Activated CD4-positive, CD25-positive, alpha-beta regulatory T cell treated with anti-CD3 and anti-CD28 coated beads, Interleukin-2, amount 50 U/mL, for 24 hours (primary cell): Measurements from ENCODE around the gene PTPRQ.

ENCODE experiments used
- ATAC-seq, 2 donors: fragments of 150-1000 bp; cut with Tn5 transposase; one replicate each; pipeline ENCODE4 v1.10.0; 2021; ENCODE audit warnings: mild to moderate bottlenecking in 1 of 2, moderate library complexity in 1 of 2

The PTPRQ gene

DNA sequence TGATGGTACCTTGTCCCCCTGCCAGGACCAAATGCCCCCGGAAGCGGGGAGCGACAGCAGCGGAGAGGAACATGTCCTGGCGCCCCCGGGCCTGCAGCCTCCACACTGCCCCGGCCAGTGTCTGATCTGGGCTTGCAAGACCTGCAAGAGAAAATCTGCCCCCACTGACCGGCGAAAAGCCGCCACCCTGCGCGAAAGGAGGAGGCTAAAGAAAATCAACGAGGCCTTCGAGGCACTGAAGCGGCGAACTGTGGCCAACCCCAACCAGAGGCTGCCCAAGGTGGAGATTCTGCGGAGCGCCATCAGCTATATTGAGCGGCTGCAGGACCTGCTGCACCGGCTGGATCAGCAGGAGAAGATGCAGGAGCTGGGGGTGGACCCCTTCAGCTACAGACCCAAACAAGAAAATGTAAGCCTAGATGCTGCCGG, 263.8 kb downstream of the PTPRQ start:
- ATAC-seq, result no peak

DNA sequence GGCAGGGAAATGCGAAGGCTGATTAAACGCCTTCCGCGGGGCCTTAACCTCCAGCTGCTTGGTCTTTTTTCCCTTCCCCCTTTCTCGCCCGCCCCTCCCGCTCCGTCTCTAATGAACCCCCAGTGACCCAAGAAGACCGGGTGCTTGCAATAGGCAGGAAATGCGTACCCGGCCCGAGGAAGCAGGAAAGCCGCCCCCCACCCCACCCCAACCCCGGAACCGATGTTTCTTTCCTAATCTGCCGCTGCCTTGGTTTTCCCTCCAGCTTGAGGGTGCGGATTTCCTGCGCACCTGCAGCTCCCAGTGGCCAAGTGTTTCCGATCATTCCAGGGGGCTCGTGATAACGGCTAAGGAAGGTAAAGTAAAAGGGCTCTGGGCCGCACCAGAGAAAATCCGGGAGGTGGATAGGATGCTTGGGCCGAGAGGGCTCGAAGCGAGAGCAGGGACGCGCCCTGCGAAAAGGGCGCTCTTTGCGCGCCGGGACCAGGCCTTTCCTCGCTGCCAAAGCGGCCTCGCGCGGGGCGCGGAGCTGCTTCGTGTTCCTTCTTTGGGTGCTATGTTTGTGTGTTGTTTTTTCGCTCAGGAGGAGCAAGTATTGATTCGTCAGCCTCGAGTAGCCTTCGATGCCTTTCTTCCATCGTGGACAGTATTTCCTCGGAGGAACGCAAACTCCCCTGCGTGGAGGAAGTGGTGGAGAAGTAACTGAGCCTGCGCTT, 264.4 kb downstream of the PTPRQ start:
- ATAC-seq, result no peak

DNA sequence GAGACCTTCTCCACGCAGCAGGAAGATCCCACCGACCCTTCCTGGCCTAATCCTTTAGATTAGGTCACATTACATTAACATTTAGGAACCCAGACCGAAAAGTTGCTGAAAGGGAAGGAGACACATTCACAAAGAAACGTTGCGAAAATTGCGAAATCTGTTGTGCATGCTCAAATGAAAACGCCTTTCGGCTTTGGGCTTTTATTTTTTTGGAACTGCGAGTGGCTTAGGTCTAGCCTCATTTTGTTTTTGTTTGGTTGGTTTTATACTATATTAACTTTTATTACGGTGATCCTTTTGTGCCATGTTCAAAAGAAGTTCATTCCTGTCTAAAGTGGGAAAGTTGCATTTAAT, 264.9 kb downstream of the PTPRQ start:
- no peak for ATAC-seq

DNA sequence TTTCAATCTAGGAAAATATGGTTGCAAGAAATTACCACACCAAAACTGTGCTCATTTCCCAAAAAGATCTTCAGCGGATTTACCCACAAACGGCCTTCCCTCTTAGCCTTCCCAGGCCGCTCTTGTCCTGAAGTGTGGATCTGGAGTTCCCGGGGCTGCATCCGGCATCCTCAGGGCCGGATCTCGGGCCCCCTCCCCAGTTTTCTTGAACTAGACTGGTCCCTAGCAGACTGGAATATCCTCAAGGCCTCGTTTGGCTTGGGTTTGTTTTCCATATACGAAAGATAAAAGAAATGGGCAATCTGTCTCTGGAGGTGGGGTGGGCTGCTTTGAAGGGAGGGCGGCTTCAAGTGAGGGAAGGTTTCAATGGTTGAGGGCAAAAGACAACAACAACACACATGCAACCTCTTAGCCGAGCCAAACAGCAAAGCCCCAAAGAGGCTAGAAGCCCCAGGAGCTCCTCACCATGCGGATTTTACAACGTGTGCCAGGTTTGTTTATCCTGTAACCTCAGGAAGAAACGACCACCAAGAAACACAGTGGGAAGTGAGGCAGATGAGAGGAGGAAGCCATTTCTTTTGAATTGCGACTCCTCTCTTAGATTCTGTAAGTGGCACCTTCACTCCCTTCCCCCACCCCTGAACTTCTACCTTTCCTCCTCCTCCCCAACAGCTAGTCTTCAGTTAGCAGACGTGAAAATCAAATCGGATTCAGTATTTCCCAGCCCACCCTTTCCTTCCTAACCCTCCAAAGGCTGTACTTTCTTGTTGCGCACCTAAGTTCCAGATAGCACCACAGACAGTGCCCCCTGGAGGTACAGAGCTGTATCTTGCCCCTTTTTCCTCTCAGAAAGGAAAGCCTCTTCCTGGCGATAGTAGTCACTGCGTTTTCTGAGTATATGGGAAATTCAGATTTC, 266.0 kb downstream of the PTPRQ start:
- ATAC-seq, result no peak

DNA sequence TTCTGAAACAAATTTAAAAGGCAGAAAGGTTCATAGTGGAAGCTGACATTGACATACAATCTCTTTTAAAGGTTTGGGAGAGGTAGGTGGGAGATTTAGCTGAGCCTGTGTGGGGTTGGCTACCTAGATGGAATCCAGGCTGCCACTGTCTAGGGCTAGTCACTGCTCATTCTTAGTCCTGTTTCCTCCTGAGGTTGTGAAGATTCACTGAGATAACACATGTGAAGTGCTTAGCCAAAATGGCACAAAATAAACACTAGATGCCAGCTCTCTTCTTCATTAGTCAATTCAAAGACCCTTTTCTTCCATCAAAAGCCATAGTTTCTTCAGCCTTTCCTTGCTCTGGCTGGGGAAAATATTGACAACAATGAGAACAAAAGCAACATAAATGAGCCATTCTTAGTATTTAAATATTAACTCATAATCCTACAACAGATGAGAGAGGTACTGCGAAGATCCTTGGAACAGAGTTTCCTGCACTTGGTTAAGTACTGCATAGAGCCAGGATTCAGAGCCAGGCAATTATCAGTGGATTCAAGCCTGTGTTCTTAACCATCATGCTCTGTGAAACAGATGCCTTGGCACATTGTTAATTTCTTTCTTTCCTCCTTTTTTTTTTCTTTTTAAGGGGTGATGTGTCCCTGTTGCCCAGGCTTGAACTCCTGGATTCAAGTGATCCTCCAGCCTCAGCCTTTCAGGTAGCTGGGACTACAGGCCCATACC, 266.9 kb downstream of the PTPRQ start:
- ATAC-seq, result no peak

DNA sequence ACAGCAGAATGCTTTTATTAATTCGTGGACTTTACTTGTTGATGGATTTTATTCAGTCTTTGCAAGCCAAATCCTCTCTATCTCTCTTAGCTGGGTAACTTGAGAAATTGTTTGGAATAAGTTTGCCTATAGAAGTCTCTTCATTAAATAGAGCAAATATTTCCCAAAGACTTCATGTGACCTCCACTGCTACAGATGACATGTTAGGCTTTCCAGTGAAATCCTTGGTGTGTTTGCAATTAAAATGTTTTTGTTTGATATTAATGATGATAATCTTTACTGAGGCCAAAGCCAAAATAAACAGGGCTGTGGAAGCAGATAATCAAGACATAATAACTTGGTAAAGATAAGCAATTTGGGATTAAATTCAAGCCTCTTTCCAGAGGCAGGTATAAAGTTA, 267.8 kb downstream of the PTPRQ start:
- no peak for ATAC-seq

DNA sequence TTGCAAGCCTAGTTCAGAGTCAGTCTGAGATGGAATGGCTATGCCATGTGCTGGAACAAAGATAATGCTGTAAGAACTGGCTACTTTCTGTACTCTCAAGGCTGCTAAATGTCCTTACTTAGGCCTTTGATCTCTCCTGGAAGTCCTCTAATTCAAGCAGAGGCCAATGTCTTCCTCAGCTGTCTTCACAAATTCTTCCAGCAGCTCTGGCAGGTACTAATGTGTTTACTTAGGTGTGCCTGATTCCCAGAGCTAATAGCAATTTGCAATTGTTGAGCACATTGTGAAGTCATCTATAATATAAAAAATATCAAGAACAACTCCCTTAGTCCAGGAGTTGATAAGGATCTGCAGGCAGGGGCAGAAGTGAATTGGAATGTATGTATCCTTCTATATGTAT, 268.8 kb downstream of the PTPRQ start:
- no peak for ATAC-seq

DNA sequence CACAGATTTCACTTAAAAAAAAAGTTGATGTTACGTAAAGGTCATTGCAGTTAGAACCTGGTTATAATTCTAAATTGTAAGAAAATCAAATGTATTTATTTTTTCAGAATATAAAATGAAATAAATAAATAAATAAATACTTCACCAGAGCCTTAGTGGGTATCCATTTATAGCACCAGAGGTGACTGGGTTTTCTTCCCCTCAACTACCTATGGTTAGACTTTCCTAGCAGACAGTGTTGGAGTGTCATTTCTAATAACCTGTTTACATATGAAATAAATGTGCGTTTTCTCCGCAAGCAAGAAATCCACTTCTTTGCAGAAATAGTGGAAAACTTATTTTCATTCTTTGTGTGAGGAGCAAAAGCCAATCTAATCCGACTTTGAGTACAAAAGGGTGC, 269.4 kb downstream of the PTPRQ start:
- ATAC-seq, result no peak

DNA sequence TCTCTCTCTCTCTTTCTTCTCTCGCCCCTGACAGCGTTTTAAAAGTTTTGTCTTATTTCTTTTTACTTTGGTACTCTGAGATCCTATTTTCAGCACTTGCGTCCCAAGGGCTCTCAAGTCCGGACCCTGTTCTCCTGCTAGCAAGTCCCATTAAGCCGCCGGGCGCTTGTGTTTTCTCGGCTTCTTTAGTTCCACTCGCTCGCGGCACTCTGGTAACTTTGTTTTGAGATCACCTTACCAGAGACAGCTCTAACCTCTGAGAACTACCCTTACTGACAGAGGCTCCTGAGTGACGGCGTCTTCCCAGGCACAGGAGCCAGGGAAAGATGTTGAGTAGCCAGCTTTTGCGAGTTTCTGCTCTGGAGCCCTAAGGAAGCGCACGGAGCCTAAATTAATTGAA, 270.0 kb downstream of the PTPRQ start:
- ATAC-seq, result no peak

DNA sequence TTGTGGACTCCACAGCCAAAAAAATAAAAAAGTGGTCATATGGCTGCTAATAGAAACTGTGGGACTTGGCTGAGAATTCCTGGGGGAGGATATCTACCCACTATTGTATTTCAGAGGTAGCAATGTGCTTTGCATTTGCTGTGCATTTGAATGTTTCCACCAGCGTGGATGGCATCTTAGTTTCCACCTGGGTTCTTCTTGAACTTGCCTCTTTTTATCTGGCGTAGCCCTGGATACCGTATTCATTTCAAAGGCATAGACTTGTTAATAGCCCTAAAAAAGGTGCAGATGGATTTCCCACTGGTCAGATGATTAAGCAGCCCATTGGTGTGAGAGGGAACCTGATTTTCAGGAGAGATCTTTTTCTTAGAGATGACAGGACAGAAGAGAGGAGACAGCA, 270.8 kb downstream of the PTPRQ start:
- no peak for ATAC-seq

DNA sequence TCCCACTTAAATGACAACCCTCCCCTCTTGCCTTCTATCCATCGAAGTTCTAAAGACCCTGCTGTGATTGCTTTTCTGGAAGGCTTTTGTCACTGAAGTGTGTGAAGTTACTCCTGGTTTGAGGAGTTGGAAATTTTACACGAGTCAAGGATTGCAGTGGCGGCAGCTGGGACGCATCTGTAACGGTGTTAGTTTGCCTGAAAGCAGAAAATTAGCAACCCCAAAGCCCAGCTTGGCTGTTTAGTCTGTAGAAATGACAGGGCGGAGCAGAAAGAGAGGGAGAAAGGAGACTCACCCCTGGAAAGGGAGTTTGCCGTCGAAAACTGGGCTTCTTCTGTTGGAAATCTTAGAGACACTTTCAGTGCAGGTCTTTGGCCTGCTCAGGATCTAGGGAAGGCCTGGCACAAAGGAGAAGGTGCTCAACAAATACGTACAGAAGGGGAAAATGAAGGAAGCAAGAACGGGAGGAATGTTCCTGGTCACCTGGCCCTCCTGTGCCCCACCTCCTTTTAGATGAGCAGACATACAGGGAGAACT, 271.7 kb downstream of the PTPRQ start:
- ATAC-seq, result no peak

DNA sequence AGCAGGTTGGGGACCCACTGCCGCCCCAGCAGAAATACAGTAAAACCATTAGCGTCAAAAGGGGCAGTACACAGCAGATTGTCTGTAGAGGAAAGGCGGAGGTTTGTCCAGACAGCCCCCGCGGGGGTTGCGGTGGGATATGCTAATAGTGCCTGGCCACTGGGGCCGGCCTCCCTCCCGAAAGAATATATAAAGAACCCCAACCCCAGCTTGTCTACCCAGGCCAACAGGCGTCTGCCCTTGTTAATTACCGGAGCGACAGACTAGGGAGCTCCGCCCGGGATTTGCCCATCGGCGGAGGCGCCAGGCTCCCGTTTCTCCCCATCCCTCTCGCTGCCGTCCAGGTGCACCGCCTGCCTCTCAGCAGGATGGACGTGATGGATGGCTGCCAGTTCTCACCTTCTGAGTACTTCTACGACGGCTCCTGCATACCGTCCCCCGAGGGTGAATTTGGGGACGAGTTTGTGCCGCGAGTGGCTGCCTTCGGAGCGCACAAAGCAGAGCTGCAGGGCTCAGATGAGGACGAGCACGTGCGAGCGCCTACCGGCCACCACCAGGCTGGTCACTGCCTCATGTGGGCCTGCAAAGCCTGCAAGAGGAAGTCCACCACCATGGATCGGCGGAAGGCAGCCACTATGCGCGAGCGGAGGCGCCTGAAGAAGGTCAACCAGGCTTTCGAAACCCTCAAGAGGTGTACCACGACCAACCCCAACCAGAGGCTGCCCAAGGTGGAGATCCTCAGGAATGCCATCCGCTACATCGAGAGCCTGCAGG, 272.8 kb downstream of the PTPRQ start, which contains the start of gene MYF5:
Gene MYF5, plus strand, starts transcription at position 217 of the 774 bp plus-strand sequence. Its CDS starts 152 bp downstream, at position 369.
- ATAC-seq, result no peak

DNA sequence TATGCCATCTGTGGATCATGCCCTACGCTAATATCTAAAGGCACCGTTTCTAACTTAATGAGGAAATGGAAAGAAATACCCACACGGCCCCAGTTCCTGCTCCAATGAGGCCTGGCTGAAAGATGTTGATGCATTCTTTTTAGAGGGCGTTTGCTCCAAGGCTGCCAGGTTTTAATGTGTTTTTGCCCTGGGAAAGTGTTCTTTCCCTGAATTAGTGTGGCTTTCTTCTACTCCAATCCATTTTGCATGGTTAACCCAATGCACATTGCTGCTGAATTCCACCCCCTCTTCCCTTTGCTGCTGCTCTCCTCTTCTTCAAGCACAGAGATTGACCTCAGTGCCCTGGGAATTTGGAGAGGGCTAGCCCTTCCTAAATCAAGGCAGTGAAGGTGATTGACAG, 273.8 kb downstream of the PTPRQ start:
- no peak for ATAC-seq

DNA sequence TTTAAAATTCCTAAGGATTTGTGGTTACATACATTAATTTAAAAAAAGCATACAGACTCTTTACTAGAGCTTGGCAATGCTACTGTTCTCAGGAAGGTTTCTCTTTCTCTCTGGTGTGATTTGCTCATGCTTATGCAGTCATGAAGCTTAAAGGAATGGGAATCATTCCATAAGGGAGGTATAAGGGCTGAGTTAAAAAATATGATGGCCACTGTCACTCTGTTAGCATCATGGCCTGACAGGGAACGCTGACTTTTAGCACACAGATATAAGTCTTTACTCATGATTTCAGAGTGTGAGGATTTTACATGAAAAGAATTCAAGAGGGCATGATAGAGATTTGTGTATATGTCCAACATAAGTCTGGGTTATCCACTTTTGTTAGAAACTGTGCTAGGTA, 276.5 kb downstream of the PTPRQ start:
- ATAC-seq, result no peak

DNA sequence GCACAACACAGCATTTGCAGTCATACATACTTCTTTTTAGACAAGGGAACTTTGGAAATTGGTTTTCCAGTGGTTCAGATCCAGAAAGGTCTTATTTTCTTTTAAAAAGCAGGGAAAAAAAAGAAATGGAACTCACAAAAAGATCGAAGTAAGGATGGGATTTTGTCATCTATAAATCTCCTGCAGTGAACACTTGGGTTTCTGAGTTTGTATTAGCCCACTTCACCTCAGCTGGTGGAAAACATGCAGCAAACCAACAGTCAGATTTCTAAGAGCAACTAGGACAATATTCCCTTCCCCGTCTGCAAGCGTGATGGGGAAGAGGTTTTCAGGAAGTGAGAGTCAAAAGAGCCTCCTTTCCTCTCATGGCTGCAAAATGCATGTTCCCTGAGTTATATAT, 277.3 kb downstream of the PTPRQ start:
- no peak for ATAC-seq
